GM12878 (cell line): ENCODE results near the gene UNKL. TPM values are rescaled to one million over a fixed set of nuclear protein-coding genes. Genes with fewer than 3 reads are reported as not detected.

Experiments used
- BRCA1 ChIP-seq: IDR thresholded peaks from 2 replicates; pipeline ENCODE4 v1.6.1; 2011; ENCODE audit warnings: low read depth, low read length, improper control_type of control experiment
- DPF2 ChIP-seq: fragments of 450-650 bp; IDR thresholded peaks from 2 replicates; pipeline ENCODE4 v1.6.1; 2017; ENCODE audit warnings: mild to moderate bottlenecking
- E2F4 ChIP-seq: IDR thresholded peaks from 2 replicates; pipeline ENCODE4 v1.6.1; 2012; ENCODE audit warnings: low read depth, low read length, improper control_type of control experiment
- IRF5 ChIP-seq: fragments of 450-650 bp; IDR thresholded peaks from 2 replicates; pipeline ENCODE4 v1.6.1; 2017; ENCODE audit warnings: borderline replicate concordance
- LARP7 ChIP-seq: fragments of 450-650 bp; IDR thresholded peaks from 2 replicates; pipeline ENCODE4 v1.6.1; 2017; ENCODE audit warnings: mild to moderate bottlenecking
- POU2F2 ChIP-seq: IDR thresholded peaks from 3 replicates; pipeline ENCODE4 v1.6.1; 2011; ENCODE audit warnings: low read depth, mild to moderate bottlenecking, low read length, borderline replicate concordance
- RAD21 ChIP-seq: IDR thresholded peaks from 2 replicates; pipeline ENCODE4 v1.6.1; 2011; ENCODE audit warnings: mild to moderate bottlenecking, low read depth, low read length, moderate library complexity; ENCODE audit not compliant: insufficient read depth
- STAT1 ChIP-seq: fragments of 450-650 bp; conservative IDR thresholded peaks from 2 replicates; pipeline ENCODE4 v1.6.1; 2014; ENCODE audit warnings: antibody characterized with exemption, mild to moderate bottlenecking
- polyA plus RNA-seq, 11 experiments: library from polyadenylated mRNA; depleted of rRNA in 4 of 11; unstranded in 6 of 11; stranded (reverse) in 5 of 11; fragments of >200 nt; fragmentation: Nextera tagmentation in 4 of 11; fragmentation: Illumina TruSeq in 1 of 11; extraction: Ambion mirVana in 4 of 11; extraction: Trizol in 1 of 11; gene quantifications; 1 replicate in 1 of 11; 2 replicates in 10 of 11; pipeline versions ENCODE4 v1.2.1 to v1.2.3, GENCODE V29; 2011 to 2016; ENCODE audit warnings: inconsistent platforms in 2 of 11, missing spikeins in 2 of 11, low read depth in 1 of 11
- total RNA-seq, 4 experiments: library from RNA; depleted of rRNA in 3 of 4; stranded (reverse); fragments of >200 nt in 3 of 4; fragmentation: Illumina TruSeq in 1 of 4; extraction: Trizol in 1 of 4; gene quantifications; 2 replicates each; pipeline versions ENCODE4 v1.2.1 to v1.2.3, GENCODE V29; 2013 to 2021
- TF ChIP-seq, protein P1 (sequence below): fragments of 150-350 bp; IDR thresholded peaks from 2 replicates; pipeline ENCODE4 v1.6.1; 2016; ENCODE audit warnings: low read depth, low read length

The UNKL gene
- total and polyA plus RNA-seq, 10 of the 15 experiments (the other 5 are each of a cell fraction or from before 2014, with no cell fraction given), result 0.40 to 21.6 (median 9.1) TPM

- TF ChIP-seq, protein P1, sequence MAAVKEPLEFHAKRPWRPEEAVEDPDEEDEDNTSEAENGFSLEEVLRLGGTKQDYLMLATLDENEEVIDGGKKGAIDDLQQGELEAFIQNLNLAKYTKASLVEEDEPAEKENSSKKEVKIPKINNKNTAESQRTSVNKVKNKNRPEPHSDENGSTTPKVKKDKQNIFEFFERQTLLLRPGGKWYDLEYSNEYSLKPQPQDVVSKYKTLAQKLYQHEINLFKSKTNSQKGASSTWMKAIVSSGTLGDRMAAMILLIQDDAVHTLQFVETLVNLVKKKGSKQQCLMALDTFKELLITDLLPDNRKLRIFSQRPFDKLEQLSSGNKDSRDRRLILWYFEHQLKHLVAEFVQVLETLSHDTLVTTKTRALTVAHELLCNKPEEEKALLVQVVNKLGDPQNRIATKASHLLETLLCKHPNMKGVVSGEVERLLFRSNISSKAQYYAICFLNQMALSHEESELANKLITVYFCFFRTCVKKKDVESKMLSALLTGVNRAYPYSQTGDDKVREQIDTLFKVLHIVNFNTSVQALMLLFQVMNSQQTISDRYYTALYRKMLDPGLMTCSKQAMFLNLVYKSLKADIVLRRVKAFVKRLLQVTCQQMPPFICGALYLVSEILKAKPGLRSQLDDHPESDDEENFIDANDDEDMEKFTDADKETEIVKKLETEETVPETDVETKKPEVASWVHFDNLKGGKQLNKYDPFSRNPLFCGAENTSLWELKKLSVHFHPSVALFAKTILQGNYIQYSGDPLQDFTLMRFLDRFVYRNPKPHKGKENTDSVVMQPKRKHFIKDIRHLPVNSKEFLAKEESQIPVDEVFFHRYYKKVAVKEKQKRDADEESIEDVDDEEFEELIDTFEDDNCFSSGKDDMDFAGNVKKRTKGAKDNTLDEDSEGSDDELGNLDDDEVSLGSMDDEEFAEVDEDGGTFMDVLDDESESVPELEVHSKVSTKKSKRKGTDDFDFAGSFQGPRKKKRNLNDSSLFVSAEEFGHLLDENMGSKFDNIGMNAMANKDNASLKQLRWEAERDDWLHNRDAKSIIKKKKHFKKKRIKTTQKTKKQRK, result no peak
- TF ChIP-seq BRCA1 (no peak), E2F4 (peak; percentile 63), LARP7 (peak; percentile 36; the same call in 1 of the 2 replicates), DPF2 (peak; percentile 73), RAD21 (no peak), POU2F2 (peak; percentile 9; the same call in 1 of the 3 replicates), IRF5 (no peak), STAT1 (no peak)
These were observed 35.0 kb downstream of the UNKL start (continued) for GRCh38 chr16:1379304-1380076.
